Measurements from ENCODE around the gene SLC39A11. TPM values are rescaled to one million over a fixed set of nuclear protein-coding genes. Genes with fewer than 3 reads are reported as not detected.

The SLC39A11 gene
- total RNA-seq, 1 donor from 2014 or later: 5.5 TPM

DNA sequence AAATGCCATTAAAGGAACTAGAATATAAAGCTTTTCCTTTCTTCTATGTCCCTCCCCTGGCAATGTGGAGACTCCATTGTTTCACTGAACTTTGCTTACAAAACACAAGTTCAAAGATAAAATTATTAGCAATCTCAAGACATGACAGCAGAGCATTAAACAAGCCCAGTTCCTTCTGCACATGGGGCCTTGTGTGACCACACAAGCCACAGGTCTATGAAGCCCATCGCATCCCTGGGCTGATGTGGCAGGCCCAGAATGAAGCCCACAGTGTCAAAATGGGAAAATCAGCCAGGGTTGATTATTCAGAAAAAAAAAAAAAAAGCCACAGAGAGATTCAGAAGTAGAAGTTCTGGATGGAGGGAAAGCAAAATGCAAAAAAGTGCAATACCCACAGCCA lies 12.9 kb upstream of the SLC39A11 start:
- H3K9me3 ChIP-seq (ENCODE audit: low read depth): no peaks in the 10 kb centered on the region
- Mint-ChIP-seq H3K27ac (no peak overlapping the region), H3K27me3 (ENCODE audit: insufficient read depth, low read depth) (peaks cover 7% of the 10 kb centered on the region), H3K4me3 (no peak overlapping the region), H3K36me3 (peaks cover 2% of the 10 kb centered on the region), H3K9me3 (peaks cover 11% of the 10 kb centered on the region), H3K4me1 (no peaks in the 10 kb centered on the region)
- no peaks in the 10 kb centered on the region for H3K27me3 ChIP-seq
- H3K9ac ChIP-seq: no peak overlapping the region
- H3K4me2 ChIP-seq: no peak overlapping the region
- no peaks in the 10 kb centered on the region for H4K20me1 ChIP-seq (ENCODE audit: low read depth)
- no peak for TF ChIP-seq EZH2 (IDR thresholded peaks at IDR 0.05)
- TF ChIP-seq, protein P1, sequence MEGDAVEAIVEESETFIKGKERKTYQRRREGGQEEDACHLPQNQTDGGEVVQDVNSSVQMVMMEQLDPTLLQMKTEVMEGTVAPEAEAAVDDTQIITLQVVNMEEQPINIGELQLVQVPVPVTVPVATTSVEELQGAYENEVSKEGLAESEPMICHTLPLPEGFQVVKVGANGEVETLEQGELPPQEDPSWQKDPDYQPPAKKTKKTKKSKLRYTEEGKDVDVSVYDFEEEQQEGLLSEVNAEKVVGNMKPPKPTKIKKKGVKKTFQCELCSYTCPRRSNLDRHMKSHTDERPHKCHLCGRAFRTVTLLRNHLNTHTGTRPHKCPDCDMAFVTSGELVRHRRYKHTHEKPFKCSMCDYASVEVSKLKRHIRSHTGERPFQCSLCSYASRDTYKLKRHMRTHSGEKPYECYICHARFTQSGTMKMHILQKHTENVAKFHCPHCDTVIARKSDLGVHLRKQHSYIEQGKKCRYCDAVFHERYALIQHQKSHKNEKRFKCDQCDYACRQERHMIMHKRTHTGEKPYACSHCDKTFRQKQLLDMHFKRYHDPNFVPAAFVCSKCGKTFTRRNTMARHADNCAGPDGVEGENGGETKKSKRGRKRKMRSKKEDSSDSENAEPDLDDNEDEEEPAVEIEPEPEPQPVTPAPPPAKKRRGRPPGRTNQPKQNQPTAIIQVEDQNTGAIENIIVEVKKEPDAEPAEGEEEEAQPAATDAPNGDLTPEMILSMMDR (IDR thresholded peaks at IDR 0.05): no peak
- no peak for TF ChIP-seq EZH2phosphoT487 (IDR thresholded peaks at IDR 0.05)
- no peak overlapping the region for H2AFZ ChIP-seq (replicated peaks)
- no peaks in the 10 kb centered on the region for H3K4me1 ChIP-seq
- no peak for DNase-seq (ENCODE audit: low spot score)
- no peak overlapping the region for H3K4me3 ChIP-seq
- no peaks in the 10 kb centered on the region for H3K79me2 ChIP-seq (ENCODE audit: low read depth)
- H3F3A ChIP-seq (ENCODE audit: low read depth): no peaks in the 10 kb centered on the region
- no peaks in the 10 kb centered on the region for H3K36me3 ChIP-seq
- no peak overlapping the region for H3K27ac ChIP-seq

DNA sequence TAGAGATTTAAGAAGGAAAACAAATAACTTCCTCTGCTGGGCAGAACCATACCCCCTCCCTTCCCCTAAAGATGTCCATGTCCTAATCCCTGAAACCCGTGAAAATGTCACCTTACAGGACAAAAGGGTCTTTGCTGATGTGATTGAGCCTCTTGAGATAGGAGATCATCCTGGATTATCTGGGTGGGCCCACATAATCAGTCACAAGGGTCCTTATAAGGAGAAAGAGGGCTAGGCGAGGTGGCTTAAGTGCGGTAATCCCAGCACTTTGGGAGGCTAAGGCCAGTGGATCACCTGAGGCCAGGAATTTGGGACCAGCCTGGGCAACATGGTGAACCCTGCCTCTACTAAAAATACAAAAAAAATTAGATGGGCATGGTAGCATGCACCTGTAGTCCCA lies 12.0 kb upstream of the SLC39A11 start:
- no peak overlapping the region for H3K4me3 ChIP-seq
- Mint-ChIP-seq H3K36me3 (peaks cover 2% of the 10 kb centered on the region), H3K27ac (no peak overlapping the region), H3K4me3 (no peak overlapping the region), H3K27me3 (ENCODE audit: insufficient read depth, low read depth) (peaks cover 5% of the 10 kb centered on the region), H3K4me1 (peaks cover 4% of the 10 kb centered on the region), H3K9me3 (peaks cover 11% of the 10 kb centered on the region)
- H3K27ac ChIP-seq: no peak overlapping the region
- H3K9ac ChIP-seq: no peak overlapping the region
- H3F3A ChIP-seq (ENCODE audit: low read depth): no peaks in the 10 kb centered on the region
- no peak overlapping the region for H3K4me2 ChIP-seq
- no peak overlapping the region for H2AFZ ChIP-seq (replicated peaks)
- H3K79me2 ChIP-seq (ENCODE audit: low read depth): no peaks in the 10 kb centered on the region
- no peaks in the 10 kb centered on the region for H3K9me3 ChIP-seq (ENCODE audit: low read depth)
- DNase-seq (ENCODE audit: low spot score): no peak
- no peaks in the 10 kb centered on the region for H3K4me1 ChIP-seq
- no peaks in the 10 kb centered on the region for H3K36me3 ChIP-seq
- H4K20me1 ChIP-seq (ENCODE audit: low read depth): no peaks in the 10 kb centered on the region
- TF ChIP-seq EZH2phosphoT487 (IDR thresholded peaks at IDR 0.05) (no peak), EZH2 (IDR thresholded peaks at IDR 0.05) (no peak)
- TF ChIP-seq, protein P1 (IDR thresholded peaks at IDR 0.05): no peak
- no peaks in the 10 kb centered on the region for H3K27me3 ChIP-seq

DNA sequence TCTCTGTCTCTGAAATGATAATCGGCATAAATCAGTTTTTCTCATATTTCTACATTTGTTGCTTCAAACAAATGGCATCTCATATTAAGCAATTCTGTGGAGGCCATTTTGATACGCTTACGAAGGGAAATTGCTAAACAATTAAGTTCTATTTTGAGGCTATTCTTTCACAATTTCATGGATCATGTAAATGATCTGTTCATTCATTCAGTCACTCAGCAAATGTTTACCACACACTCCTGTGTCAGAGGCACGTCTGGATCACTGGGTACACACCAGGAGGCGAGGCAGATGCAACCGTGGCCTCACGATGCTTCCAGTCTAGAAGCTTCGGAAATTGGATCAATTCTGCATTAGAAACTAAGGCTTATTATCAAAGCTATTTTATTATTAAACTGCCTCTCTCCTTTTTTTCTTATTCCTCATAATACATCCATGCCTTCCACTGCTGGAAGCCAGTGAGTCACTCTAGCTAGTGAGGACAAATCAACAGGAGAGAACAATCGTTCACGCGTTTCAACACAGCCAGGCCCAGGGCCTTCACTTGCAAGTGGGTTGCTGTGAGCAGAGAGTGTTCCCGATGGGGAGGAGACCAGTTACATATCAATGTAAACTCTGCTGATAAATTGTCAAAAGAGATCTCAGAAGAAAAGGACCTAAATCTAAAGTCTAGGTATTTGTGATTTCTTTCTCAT lies 11.3 kb upstream of the SLC39A11 start:
- H3K27me3 Mint-ChIP-seq (ENCODE audit: insufficient read depth, low read depth): peaks cover 5% of the 10 kb centered on the region
- no peaks in the 10 kb centered on the region for H3K27me3 ChIP-seq
- no peaks in the 10 kb centered on the region for H3F3A ChIP-seq (ENCODE audit: low read depth)
- H3K4me1 Mint-ChIP-seq: peaks cover 7% of the 10 kb centered on the region
- no peak for DNase-seq (ENCODE audit: low spot score)
- no peak overlapping the region for H3K27ac Mint-ChIP-seq
- H3K36me3 Mint-ChIP-seq: peaks cover 2% of the 10 kb centered on the region
- H2AFZ ChIP-seq (replicated peaks): no peak overlapping the region
- no peaks in the 10 kb centered on the region for H4K20me1 ChIP-seq (ENCODE audit: low read depth)
- peaks cover 11% of the 10 kb centered on the region for H3K9me3 Mint-ChIP-seq
- no peak for TF ChIP-seq EZH2phosphoT487 (IDR thresholded peaks at IDR 0.05)
- no peak for TF ChIP-seq EZH2 (IDR thresholded peaks at IDR 0.05)
- TF ChIP-seq, protein P1 (IDR thresholded peaks at IDR 0.05): no peak
- H3K4me1 ChIP-seq: no peaks in the 10 kb centered on the region
- H3K9me3 ChIP-seq (ENCODE audit: low read depth): no peaks in the 10 kb centered on the region
- H3K79me2 ChIP-seq (ENCODE audit: low read depth): no peaks in the 10 kb centered on the region
- no peak overlapping the region for H3K9ac ChIP-seq
- H3K4me2 ChIP-seq: no peak overlapping the region
- H3K4me3 ChIP-seq: no peak overlapping the region
- H3K36me3 ChIP-seq: no peaks in the 10 kb centered on the region
- no peak overlapping the region for H3K4me3 Mint-ChIP-seq
- no peak overlapping the region for H3K27ac ChIP-seq
